Measurements from ENCODE around the gene ULK1.

The ULK1 gene

GRCh38 chr12:131909081-131909751 lies 14.8 kb downstream of the ULK1 start:
- DNase-seq = no peak

- no peak for DNase-seq
Observed at GRCh38 chr12:131909752-131910219, 15.4 kb downstream of the ULK1 start.

- DNase-seq = no peak
Observed at GRCh38 chr12:131910302-131911027, 16.0 kb downstream of the ULK1 start.

- no peak for DNase-seq
Observed at GRCh38 chr12:131911028-131911650, 16.7 kb downstream of the ULK1 start.

- no peak for DNase-seq
Observed at GRCh38 chr12:131911851-131912477, 17.5 kb downstream of the ULK1 start.

- no peak for DNase-seq
Observed at GRCh38 chr12:131912518-131913274, 18.3 kb downstream of the ULK1 start.

GRCh38 chr12:131913666-131914065 lies 19.2 kb downstream of the ULK1 start:
- DNase-seq = no peak

- DNase-seq = no peak
Observed at GRCh38 chr12:131914179-131914702, 19.8 kb downstream of the ULK1 start.

- no peak for DNase-seq
Observed at GRCh38 chr12:131915000-131915689, 20.7 kb downstream of the ULK1 start.

GRCh38 chr12:131915823-131916222 lies 21.4 kb downstream of the ULK1 start:
- DNase-seq = no peak

- no peak for DNase-seq
Observed at GRCh38 chr12:131916306-131917138, 22.1 kb downstream of the ULK1 start.

- no peak for DNase-seq
Observed at GRCh38 chr12:131917139-131917710, 22.8 kb downstream of the ULK1 start.

- no peak for DNase-seq
Observed at GRCh38 chr12:131917711-131918306, 23.4 kb downstream of the ULK1 start.

- DNase-seq = no peak
Observed at GRCh38 chr12:131918311-131919050, 24.1 kb downstream of the ULK1 start.

- DNase-seq = no peak
Observed at GRCh38 chr12:131919051-131919347, 24.6 kb downstream of the ULK1 start.

GRCh38 chr12:131919366-131920156 lies 25.1 kb downstream of the ULK1 start:
- DNase-seq = no peak

GRCh38 chr12:131920157-131920508 lies 25.7 kb downstream of the ULK1 start:
- DNase-seq = no peak

- no peak for DNase-seq
Observed at GRCh38 chr12:131920902-131921840, 26.7 kb downstream of the ULK1 start.
